ENCODE measurements around the gene ZNF557. TPM values are rescaled to one million over a fixed set of nuclear protein-coding genes. Genes with fewer than 3 reads are reported as not detected.
"Not testable (repeated sequence)": the region's sequence is repeated elsewhere in the genome, so short reads cannot be mapped to it uniquely, and the experiment has no call there.

The ZNF557 gene
- total and polyA plus RNA-seq, 10 donors: 1.1 to 20.8 (median 13.6) TPM

- Histone ChIP-seq H3K27me3 (replicated peaks in 1 of 7) (no peaks in the 10 kb centered on the region), H3K36me3 (no peaks in the 10 kb centered on the region), H3K4me3 (no peak overlapping the region), H3K9me3 (peaks cover 0 to 6% (median 0%) of the 10 kb centered on the region in 8 donors), H3K4me1 (peaks cover 0 to 5% (median 0%) of the 10 kb centered on the region in 6 donors), H3K27ac (no peak overlapping the region)
- DNase-seq: peak; percentile 18
- intact Hi-C loops (cut with DNase I; ENCODE audit: low total_unique reads): no loop called here
- 87 to 94% (median 91%) methylated on average over 9 of the region's 9 CpGs for WGBS, 5 donors
- no peak for TF ChIP-seq POLR2AphosphoS5 (IDR thresholded peaks at IDR 0.05)
- no peak for TF ChIP-seq POLR2A (IDR thresholded peaks at IDR 0.05)
- no peak for TF ChIP-seq CTCF (IDR thresholded peaks at IDR 0.05 in 8 of 11, conservative IDR thresholded peaks at IDR 0.05 in 3 of 11)
Observed at GRCh38 chr19:7063764-7064418, 5.6 kb upstream of the ZNF557 start.

GRCh38 chr19:7067122-7067521, 2.4 kb upstream of the ZNF557 start:
- H3K4me1 ChIP-seq: peaks cover 6 to 24% (median 16%) of the 10 kb centered on the region in 6 donors
- DNase-seq; intact Hi-C loops (cut with DNase I; ENCODE audit: low total_unique reads); H3K27ac ChIP-seq; H3K9me3 ChIP-seq; H3K4me3 ChIP-seq; H3K27me3 ChIP-seq (replicated peaks in 1 of 7): not testable (repeated sequence)
- peaks cover 0 to 17% (median 13%) of the 10 kb centered on the region in 6 donors for H3K36me3 ChIP-seq
- WGBS, 5 donors: 68 to 83% (median 75%) methylated on average over 13 of the region's 13 CpGs

- intact Hi-C loops (cut with DNase I; ENCODE audit: low total_unique reads): no loop called here
- Histone ChIP-seq H3K4me3 (no peak overlapping the region), H3K4me1 (peaks cover 6 to 24% (median 16%) of the 10 kb centered on the region in 6 donors), H3K9me3 (peaks cover 0 to 6% (median 0%) of the 10 kb centered on the region in 8 donors), H3K27me3 (replicated peaks in 1 of 7) (no peaks in the 10 kb centered on the region), H3K27ac (no peak overlapping the region), H3K36me3 (peaks cover 0 to 23% (median 19%) of the 10 kb centered on the region in 6 donors)
- DNase-seq: no peak
- 82 to 94% (median 88%) methylated on average over 2 of the region's 2 CpGs for WGBS, 5 donors
- TF ChIP-seq CTCF (IDR thresholded peaks at IDR 0.05 in 8 of 11, conservative IDR thresholded peaks at IDR 0.05 in 3 of 11) (no peak), POLR2A (IDR thresholded peaks at IDR 0.05) (no peak), POLR2AphosphoS5 (IDR thresholded peaks at IDR 0.05) (no peak)
Observed at GRCh38 chr19:7067716-7068115, 1.8 kb upstream of the ZNF557 start.

GRCh38 chr19:7068599-7068998, 904 bp upstream of the ZNF557 start:
- H3K36me3 ChIP-seq: peaks cover 0 to 32% (median 28%) of the 10 kb centered on the region in 6 donors
- no peaks in the 10 kb centered on the region for H3K27me3 ChIP-seq (replicated peaks in 1 of 7)
- intact Hi-C loops (cut with DNase I; ENCODE audit: low total_unique reads): no loop called here
- H3K4me3 ChIP-seq: peak overlapping the region in 2 of 8 donors; percentile 97 to 98
- no peak for DNase-seq
- H3K27ac ChIP-seq: peak overlapping the region in 5 of 8 donors; percentile 23 to 97 (median 94)
- peaks cover 0 to 6% (median 0%) of the 10 kb centered on the region in 8 donors for H3K9me3 ChIP-seq
- H3K4me1 ChIP-seq: peaks cover 6 to 24% (median 16%) of the 10 kb centered on the region in 6 donors
- no peak for TF ChIP-seq POLR2A (IDR thresholded peaks at IDR 0.05)
- TF ChIP-seq CTCF (IDR thresholded peaks at IDR 0.05 in 8 of 11, conservative IDR thresholded peaks at IDR 0.05 in 3 of 11): no peak
- no peak for TF ChIP-seq POLR2AphosphoS5 (IDR thresholded peaks at IDR 0.05)
- WGBS, 5 donors: 83 to 92% (median 84%) methylated on average over 6 of the region's 6 CpGs
